GM18508 (cell line): ENCODE results near the gene MVB12B.

Source experiments
- ATAC-seq: cut with Tn5 transposase; IDR thresholded peaks from one replicate; pipeline ENCODE4 v1.9.1; 2021; ENCODE audit warnings: moderate number of reproducible peaks; ENCODE audit not compliant: insufficient read depth, unreplicated experiment

Gene MVB12B

GRCh38 chr9:126328407-126328806 is 1.8 kb downstream of the MVB12B start:
- no peak for ATAC-seq

GRCh38 chr9:126329476-126330275 is 3.0 kb downstream of the MVB12B start:
- no peak for ATAC-seq

GRCh38 chr9:126330536-126330935 is 3.9 kb downstream of the MVB12B start:
- no peak for ATAC-seq

GRCh38 chr9:126331964-126332748 is 5.5 kb downstream of the MVB12B start:
- no peak for ATAC-seq

GRCh38 chr9:126334721-126335621 is 8.3 kb downstream of the MVB12B start:
- ATAC-seq, result no peak

- ATAC-seq, result no peak
Measured at GRCh38 chr9:126335837-126336735, 9.5 kb downstream of the MVB12B start.

GRCh38 chr9:126336736-126337325 is 10.2 kb downstream of the MVB12B start:
- ATAC-seq, result no peak

GRCh38 chr9:126337729-126338372 is 11.2 kb downstream of the MVB12B start:
- ATAC-seq, result no peak

GRCh38 chr9:126338945-126339344 is 12.3 kb downstream of the MVB12B start:
- no peak for ATAC-seq

GRCh38 chr9:126341426-126341825 is 14.8 kb downstream of the MVB12B start:
- ATAC-seq, result no peak

- ATAC-seq, result no peak
Measured at GRCh38 chr9:126341902-126342301, 15.3 kb downstream of the MVB12B start.

- no peak for ATAC-seq
Measured at GRCh38 chr9:126342621-126343031, 16.0 kb downstream of the MVB12B start.

- no peak for ATAC-seq
Measured at GRCh38 chr9:126343271-126343700, 16.7 kb downstream of the MVB12B start.

- no peak for ATAC-seq
Measured at GRCh38 chr9:126346031-126346430, 19.4 kb downstream of the MVB12B start.

- ATAC-seq, result no peak
Measured at GRCh38 chr9:126347093-126347492, 20.5 kb downstream of the MVB12B start.

- ATAC-seq, result no peak
Measured at GRCh38 chr9:126347911-126348760, 21.5 kb downstream of the MVB12B start.

GRCh38 chr9:126348911-126349550 is 22.4 kb downstream of the MVB12B start:
- ATAC-seq, result no peak
